RWPE1 (cell line): ENCODE data around the gene PAK3.

ENCODE experiments used
- CTCF ChIA-PET: fragments of 350-600 bp; sonication (Branson Sonifier 250); formaldehyde crosslinking; extraction: SDS; loops from one replicate; lab custom pipeline; 2021; lab: Yijun Ruan, JAX
- POLR2A ChIA-PET: fragments of 400-600 bp; formaldehyde crosslinking; extraction: SDS; loops from one replicate; lab custom pipeline; 2020; ENCODE audit warnings: antibody characterized with exemption; ENCODE audit not compliant: low non-redundant PET; lab: Yijun Ruan, JAX
- DNase-seq: peaks from one replicate; pipeline ENCODE4 v3.0.0; 2012; ENCODE audit warnings: low spot score
- H3K27ac ChIP-seq: fragments of 450-650 bp; 2 replicates; pipeline ENCODE4 v1.5.1; 2017
- CTCF ChIP-seq: fragments of 450-650 bp; conservative IDR thresholded peaks from 2 replicates; pipeline ENCODE4 v1.5.1; 2017; ENCODE audit warnings: low read depth, mild to moderate bottlenecking

Gene PAK3

GRCh38 chrX:111145878-111146277, 49.9 kb downstream of the PAK3 start:
- CTCF ChIA-PET = no interaction called here
- no peak for TF ChIP-seq CTCF
- no peak for DNase-seq
- no peak overlapping the region for H3K27ac ChIP-seq
- POLR2A ChIA-PET = no interaction called here

GRCh38 chrX:111151764-111152163, 55.8 kb downstream of the PAK3 start:
- no peak overlapping the region for H3K27ac ChIP-seq
- TF ChIP-seq CTCF = no peak
- peak; percentile 1 for DNase-seq
- ChIA-PET POLR2A (no interaction called here), CTCF (no interaction called here)

- POLR2A ChIA-PET = no interaction called here
- no peak for DNase-seq
- no peak overlapping the region for H3K27ac ChIP-seq
- CTCF ChIA-PET = no interaction called here
- no peak for TF ChIP-seq CTCF
Measured at GRCh38 chrX:111159232-111159631, 63.2 kb downstream of the PAK3 start.

- ChIA-PET CTCF (interaction anchor here (0.6 kb wide), 1 partner anchor 495 kb away, joined by 3 read pairs; no protein-coding TSS in a partner anchor), POLR2A (no interaction called here)
- DNase-seq = no peak
Measured at GRCh38 chrX:111164728-111165127, 68.7 kb downstream of the PAK3 start.

GRCh38 chrX:111165902-111166301, 69.9 kb downstream of the PAK3 start:
- ChIA-PET CTCF (interaction anchor here (0.7 kb wide), 1 partner anchor 21 kb away, joined by 3 read pairs; no protein-coding TSS in a partner anchor), POLR2A (no interaction called here)
- DNase-seq = no peak
- no peak for TF ChIP-seq CTCF
- H3K27ac ChIP-seq = no peak overlapping the region

More at GRCh38 chrX:111164728-111165127, 68.7 kb downstream of the PAK3 start:
- no peak for TF ChIP-seq CTCF
- no peak overlapping the region for H3K27ac ChIP-seq

- ChIA-PET POLR2A (no interaction called here), CTCF (no interaction called here)
- no peak for DNase-seq
- H3K27ac ChIP-seq = no peak overlapping the region
- TF ChIP-seq CTCF = no peak
Measured at GRCh38 chrX:111167334-111167733, 71.3 kb downstream of the PAK3 start.
